HCT116 (cell line): Measurements from ENCODE around the gene HOXB3. TPM values are rescaled to one million over a fixed set of nuclear protein-coding genes. Genes with fewer than 3 reads are reported as not detected.

Source experiments
- ATAC-seq: fragments of 200-7000 bp; cut with Tn5 transposase; 2 replicates; pipeline ENCODE4 v1.9.1; 2020; ENCODE audit warnings: mild to moderate bottlenecking, moderate library complexity
- BruUV-seq: library from RNA; stranded (reverse); fragments of 400-500 nt; replicated peaks from 2 replicates; lab custom pipeline; 2021; lab: Mats Ljungman, UMichigan
- CTCF ChIA-PET: fragments of 300-600 bp; sonication (Branson Sonifier 250); formaldehyde crosslinking; loops from one replicate; lab custom pipeline; 2021; ENCODE audit warnings: antibody characterized with exemption; lab: Charles Lee
- POLR2A ChIA-PET: fragments of 300-600, 350-600 bp; sonication (Branson Sonifier 250); formaldehyde crosslinking; loops from one replicate; lab custom pipeline; 2021; ENCODE audit warnings: antibody characterized with exemption; lab: Charles Lee
- RAD21 ChIA-PET, 2 experiments: fragments of 300-600 bp; sonication (Branson Sonifier 250); formaldehyde crosslinking; loops; one replicate each; lab custom pipeline; 2023; ENCODE audit warnings: low total read pairs in 2 of 2; ENCODE audit not compliant: uncharacterized antibody in 2 of 2, unreplicated experiment in 2 of 2, low non-redundant PET in 1 of 2; lab: Charles Lee
- DNase-seq: peaks from one replicate; pipeline ENCODE4 v3.0.0-alpha.2; 2010; ENCODE audit warnings: low read depth, low spot score
- H2AFZ ChIP-seq: fragments of 200-600 bp; shearing (Covaris generic), sonication (generic); 2 replicates; pipeline ENCODE4 v1.6.1; 2017; ENCODE audit warnings: low read depth, mixed run types, mixed read lengths, antibody characterized with exemption, low read length; ENCODE audit not compliant: poor library complexity, severe bottlenecking
- H3K27ac ChIP-seq: 2 replicates; pipeline ENCODE4 v1.5.1; 2012; ENCODE audit warnings: low read depth, low read length
- H3K27me3 ChIP-seq: fragments of 200-600 bp; sonication (generic); 2 replicates; pipeline ENCODE4 v1.6.1; 2016; ENCODE audit warnings: mixed run types, low read length, mixed read lengths; ENCODE audit not compliant: insufficient read depth
- H3K36me3 ChIP-seq, 2 experiments: fragments of 200-500 bp in 1 of 2; fragments of 200-600 bp in 1 of 2; sonication (Bioruptor generic) in 1 of 2; sonication (generic) in 1 of 2; 2 replicates each; pipeline versions ENCODE4 v1.5.1 to v1.6.1; 2014 to 2016; ENCODE audit warnings: low read length in 2 of 2, inconsistent platforms in 1 of 2, mixed read lengths in 1 of 2, mixed run types in 1 of 2; ENCODE audit not compliant: insufficient read depth in 2 of 2, control insufficient read depth in 1 of 2
- H3K4me1 ChIP-seq, 2 experiments: fragments of 200-600 bp in 1 of 2; sonication (generic) in 1 of 2; 2 replicates each; pipeline versions ENCODE4 v1.5.1 to v1.6.1; 2012 to 2017; ENCODE audit warnings: low read length in 2 of 2, inconsistent platforms in 1 of 2, mild to moderate bottlenecking in 1 of 2, mixed read lengths in 1 of 2, mixed run types in 1 of 2, moderate library complexity in 1 of 2; ENCODE audit not compliant: insufficient read depth in 2 of 2, control insufficient read depth in 1 of 2
- H3K4me2 ChIP-seq: fragments of 200-600 bp; sonication (generic); 2 replicates; pipeline ENCODE4 v1.6.1; 2017; ENCODE audit warnings: mixed run types, low read length, mixed read lengths
- H3K4me3 ChIP-seq, 2 experiments: fragments of 200-600 bp in 1 of 2; sonication (generic) in 1 of 2; replicated peaks in 1 of 2; 2 replicates each; pipeline ENCODE4 v1.5.1; 2011 to 2016; ENCODE audit warnings: low read length in 2 of 2, control low read depth in 1 of 2, low read depth in 1 of 2, mild to moderate bottlenecking in 1 of 2, mixed read lengths in 1 of 2, mixed run types in 1 of 2
- H3K79me2 ChIP-seq: fragments of 200-600 bp; sonication (generic); 2 replicates; pipeline ENCODE4 v1.6.1; 2017; ENCODE audit warnings: mild to moderate bottlenecking, mixed run types, low read length, moderate library complexity, mixed read lengths; ENCODE audit not compliant: insufficient read depth
- H3K9ac ChIP-seq: fragments of 200-600 bp; sonication (generic); 2 replicates; pipeline ENCODE4 v1.6.1; 2016; ENCODE audit warnings: low read length, mixed read lengths
- H3K9me2 ChIP-seq: fragments of 200-600 bp; sonication (generic), shearing (Covaris generic); 2 replicates; pipeline ENCODE4 v1.6.1; 2017; ENCODE audit warnings: mixed run types, mild to moderate bottlenecking, moderate library complexity; ENCODE audit not compliant: insufficient read depth
- H3K9me3 ChIP-seq, 2 experiments: fragments of 200-500 bp in 1 of 2; fragments of 200-600 bp in 1 of 2; sonication (Bioruptor generic) in 1 of 2; sonication (generic) in 1 of 2; 2 replicates each; pipeline ENCODE4 v1.6.1; 2014 to 2017; ENCODE audit warnings: low read length in 2 of 2, mixed read lengths in 2 of 2, inconsistent platforms in 1 of 2, low read depth in 1 of 2, mild to moderate bottlenecking in 1 of 2, mixed run types in 1 of 2, moderate library complexity in 1 of 2; ENCODE audit not compliant: control insufficient read depth in 1 of 2, insufficient read depth in 1 of 2
- H4K20me1 ChIP-seq: fragments of 200-600 bp; sonication (generic), shearing (Covaris generic); 2 replicates; pipeline ENCODE4 v1.6.1; 2017; ENCODE audit warnings: mixed run types, mild to moderate bottlenecking, moderate library complexity; ENCODE audit not compliant: insufficient read depth
- ATF3 ChIP-seq: IDR thresholded peaks from 2 replicates; pipeline ENCODE4 v1.6.1; 2012
- CBX3 ChIP-seq: IDR thresholded peaks from 2 replicates; pipeline ENCODE4 v1.6.1; 2012; ENCODE audit warnings: low read depth
- CEBPB ChIP-seq: IDR thresholded peaks from 2 replicates; pipeline ENCODE4 v1.6.1; 2012; ENCODE audit warnings: low read depth
- CTCF ChIP-seq, 3 experiments: fragments of 200-600 bp in 1 of 3; sonication (generic) in 1 of 3; IDR thresholded peaks in 2 of 3; conservative IDR thresholded peaks in 1 of 3; 2 replicates each; pipeline ENCODE4 v1.5.1; 2012 to 2017; ENCODE audit warnings: low read depth in 2 of 3, low read length in 2 of 3, antibody characterized with exemption in 1 of 3, borderline replicate concordance in 1 of 3, control low read depth in 1 of 3, mild to moderate bottlenecking in 1 of 3, mixed read lengths in 1 of 3, mixed run types in 1 of 3, moderate library complexity in 1 of 3; ENCODE audit not compliant: insufficient read depth in 1 of 3
- EGR1 ChIP-seq: IDR thresholded peaks from 2 replicates; pipeline ENCODE4 v1.6.1; 2012; ENCODE audit warnings: low read depth
- ELF1 ChIP-seq: IDR thresholded peaks from 2 replicates; pipeline ENCODE4 v1.6.1; 2012; ENCODE audit warnings: low read depth, borderline replicate concordance
- EZH2 ChIP-seq: fragments of 200-600 bp; sonication (generic); IDR thresholded peaks from 2 replicates; pipeline ENCODE4 v1.6.1; 2017; ENCODE audit warnings: antibody characterized with exemption, mixed run types
- EZH2phosphoT487 ChIP-seq: fragments of 200-600 bp; IDR thresholded peaks from 2 replicates; pipeline ENCODE4 v1.6.1; 2018; ENCODE audit warnings: antibody characterized with exemption, borderline replicate concordance
- FOSL1 ChIP-seq: IDR thresholded peaks from 2 replicates; pipeline ENCODE4 v1.6.1; 2012; ENCODE audit warnings: low read depth
- MAX ChIP-seq: IDR thresholded peaks from 2 replicates; pipeline ENCODE4 v1.6.1; 2012
- POLR2A ChIP-seq: IDR thresholded peaks from 2 replicates; pipeline ENCODE4 v1.7.0; 2011; ENCODE audit warnings: borderline replicate concordance; ENCODE audit not compliant: insufficient read depth, insufficient read length; ENCODE audit errors: extremely low read depth
- RAD21 ChIP-seq: IDR thresholded peaks from 2 replicates; pipeline ENCODE4 v1.6.1; 2012; ENCODE audit warnings: low read depth, mild to moderate bottlenecking
- REST ChIP-seq: IDR thresholded peaks from 2 replicates; pipeline ENCODE4 v1.6.1; 2012; ENCODE audit warnings: low read depth
- SIN3A ChIP-seq: IDR thresholded peaks from 2 replicates; pipeline ENCODE4 v1.6.1; 2012; ENCODE audit warnings: low read depth
- SRF ChIP-seq: IDR thresholded peaks from 2 replicates; pipeline ENCODE4 v1.6.1; 2012; ENCODE audit warnings: low read depth
- TCF7L2 ChIP-seq: IDR thresholded peaks from 2 replicates; pipeline ENCODE4 v1.7.0; 2011; ENCODE audit warnings: borderline replicate concordance, inconsistent platforms; ENCODE audit not compliant: insufficient read depth, insufficient read length; ENCODE audit errors: extremely low read depth
- YY1 ChIP-seq: IDR thresholded peaks from 2 replicates; pipeline ENCODE4 v1.6.1; 2011; ENCODE audit warnings: low read length, low read depth, moderate library complexity, mild to moderate bottlenecking; ENCODE audit not compliant: insufficient replicate concordance; ENCODE audit errors: extremely low read depth
- ZFX ChIP-seq: fragments of 450-650 bp; IDR thresholded peaks from 2 replicates; pipeline ENCODE4 v1.6.1; 2017
- intact Hi-C: fragments of 100-400 bp; cut with micrococcal nuclease; formaldehyde crosslinking; loops from 2 replicates; pipeline ENCODE4 v1.10.0; 2022
- total RNA-seq: library from RNA; stranded (reverse); gene quantifications from one replicate; pipeline ENCODE4 v1.2.1, GENCODE V29; 2021; ENCODE audit not compliant: unreplicated experiment

Gene HOXB3
- total RNA-seq, 1 experiment from 2014 or later = 19.8 TPM

- TF ChIP-seq POLR2A = no peak
- TF ChIP-seq EZH2 = no peak
- TF ChIP-seq CTCF (IDR thresholded peaks at IDR 0.05 in 2 of 3, conservative IDR thresholded peaks at IDR 0.05 in 1 of 3; ENCODE audit: borderline replicate concordance in 1 of 3, insufficient read depth in 1 of 3, low read depth in 2 of 3, low read length in 2 of 3) = no peak
These were observed 48.9 kb downstream of the HOXB3 start (continued) for GRCh38 chr17:48541036-48541576.

GRCh38 chr17:48540213-48540612 is 49.8 kb downstream of the HOXB3 start:
- H2AFZ ChIP-seq = no peak overlapping the region
- no peak overlapping the region for H3K4me2 ChIP-seq
- no peak overlapping the region for H3K4me3 ChIP-seq
- H3K4me1 ChIP-seq = peaks cover 14 to 27% of the 10 kb centered on the region in 2 experiments
- no peaks in the 10 kb centered on the region for H3K79me2 ChIP-seq
- H3K9me3 ChIP-seq = no peaks in the 10 kb centered on the region
- no peak overlapping the region for H3K9ac ChIP-seq
- no peaks in the 10 kb centered on the region for H3K36me3 ChIP-seq
- H3K9me2 ChIP-seq = no peaks in the 10 kb centered on the region
- no peaks in the 10 kb centered on the region for H3K27me3 ChIP-seq
- no peaks in the 10 kb centered on the region for H4K20me1 ChIP-seq
- intact Hi-C loops = no loop called here
- CTCF ChIA-PET = no interaction called here
- RAD21 ChIA-PET = no interaction called here
- POLR2A ChIA-PET = no interaction called here
- no TSS peak for BruUV-seq
- ATAC-seq (no peak), DNase-seq (no peak)
- no peak overlapping the region for H3K27ac ChIP-seq
- TF ChIP-seq EGR1 (no peak), ELF1 (no peak), FOSL1 (no peak), EZH2 (no peak), SIN3A (no peak), CBX3 (no peak), CEBPB (no peak), ATF3 (no peak), REST (no peak), ZFX (no peak), POLR2A (no peak), TCF7L2 (no peak), EZH2phosphoT487 (no peak), SRF (no peak), RAD21 (no peak), MAX (no peak), YY1 (no peak), CTCF (IDR thresholded peaks at IDR 0.05 in 2 of 3, conservative IDR thresholded peaks at IDR 0.05 in 1 of 3; ENCODE audit: borderline replicate concordance in 1 of 3, insufficient read depth in 1 of 3, low read depth in 2 of 3, low read length in 2 of 3) (no peak)
